Stimulated activated CD4-positive, alpha-beta T cell treated with anti-CD3 and anti-CD28 coated beads, TNF-alpha, amount 100 ng/mL, for 4 hours (primary cell): ENCODE results near the gene PELI3.
A peak's percentile ranks its signal among the peaks of the same experiment; 100 is the strongest.

ENCODE experiments used
- DNase-seq, 3 experiments: peaks; one replicate each; pipeline ENCODE4 v3.0.0-alpha.2; 2020; ENCODE audit warnings: low read depth in 3 of 3

Gene PELI3

DNA sequence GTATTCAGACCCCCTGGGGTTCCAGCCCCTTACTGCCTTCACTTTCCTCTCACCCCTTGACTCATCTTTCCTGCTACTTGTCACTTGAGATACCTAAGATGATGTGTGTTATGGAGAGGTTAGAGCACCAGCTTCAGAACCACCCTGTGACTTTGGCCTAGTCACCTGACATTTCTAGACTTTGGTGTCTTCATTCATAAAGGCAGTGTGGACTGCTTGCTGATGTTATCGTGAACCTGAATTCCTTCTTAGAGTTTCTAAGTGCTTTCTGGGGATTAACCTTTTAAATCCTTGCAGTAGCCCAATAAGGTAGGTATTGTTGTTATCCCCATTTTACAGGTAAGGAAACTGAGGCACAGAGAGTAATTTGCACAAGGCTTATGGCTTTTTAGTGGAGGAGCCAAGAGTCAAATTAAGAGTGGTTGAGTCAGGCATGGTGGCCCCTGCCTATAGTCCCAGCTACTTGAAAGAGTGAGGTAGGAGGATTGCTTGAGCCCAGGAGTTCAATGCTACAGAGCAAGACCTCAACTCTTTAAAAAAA lies 38.6 kb downstream of the PELI3 start:
- no peak for DNase-seq

DNA sequence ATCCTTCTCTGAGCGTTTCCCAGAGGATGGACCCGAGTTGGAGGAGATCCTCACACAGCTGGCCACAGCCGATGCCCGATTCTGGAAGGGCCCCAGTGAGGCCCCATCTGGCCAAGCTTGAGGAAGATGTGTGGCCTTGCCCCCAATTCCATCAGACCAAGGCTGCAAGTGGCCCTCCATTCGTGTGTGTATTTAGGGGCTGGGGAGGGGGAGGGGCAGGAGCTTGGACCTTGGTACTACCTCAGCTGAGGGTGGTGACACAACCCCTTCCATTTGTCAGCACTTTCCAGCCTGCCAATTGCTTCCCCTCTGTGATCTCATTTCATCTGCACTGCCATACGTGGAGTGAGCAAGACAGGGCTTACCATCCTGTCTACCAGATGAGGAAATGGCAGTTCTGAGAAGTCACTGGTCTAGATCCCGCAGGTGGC lies 42.4 kb downstream of the PELI3 start:
- no peak for DNase-seq

DNA sequence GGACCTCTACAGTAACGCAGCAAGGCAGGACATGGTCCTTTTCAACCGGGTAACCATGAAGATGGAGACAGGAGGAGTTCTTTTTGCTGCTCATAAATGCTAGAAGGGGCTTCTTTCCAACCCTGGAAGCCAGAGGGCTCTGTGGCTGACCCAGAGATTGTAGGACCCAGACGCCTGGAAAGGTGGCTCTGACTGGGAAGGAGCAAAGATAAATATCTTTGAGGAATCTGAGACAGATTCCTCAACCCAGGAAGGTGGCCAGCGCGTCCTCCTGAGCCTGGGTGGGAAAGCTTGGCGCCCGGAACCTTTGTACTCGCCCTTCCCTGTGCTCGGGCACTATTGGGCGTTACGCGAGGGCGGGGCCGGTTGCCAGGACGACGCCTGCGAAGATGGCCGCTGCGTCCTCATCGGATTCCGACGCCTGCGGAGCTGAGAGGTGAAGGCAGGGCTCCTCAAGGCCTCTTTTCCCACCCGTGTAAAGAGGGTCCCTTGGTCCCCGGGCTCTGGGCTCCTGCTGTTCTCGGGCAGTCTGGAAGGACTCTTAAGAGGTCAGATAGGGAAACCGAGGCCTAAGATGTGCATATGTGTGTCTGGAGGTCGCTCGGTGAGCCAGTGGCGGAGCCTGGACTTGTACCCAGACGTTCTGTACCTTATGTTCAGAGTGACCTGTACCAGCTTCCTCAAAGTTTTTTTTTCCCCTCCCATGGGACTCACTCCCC lies 43.7 kb downstream of the PELI3 start, which contains the start of gene BBS1:
BBS1 (plus strand) TSS at position 365 of the 719 bp plus-strand sequence; CDS start at position 390, 25 bp downstream.
- peak; percentile 68 to 80 (median 69) for DNase-seq

DNA sequence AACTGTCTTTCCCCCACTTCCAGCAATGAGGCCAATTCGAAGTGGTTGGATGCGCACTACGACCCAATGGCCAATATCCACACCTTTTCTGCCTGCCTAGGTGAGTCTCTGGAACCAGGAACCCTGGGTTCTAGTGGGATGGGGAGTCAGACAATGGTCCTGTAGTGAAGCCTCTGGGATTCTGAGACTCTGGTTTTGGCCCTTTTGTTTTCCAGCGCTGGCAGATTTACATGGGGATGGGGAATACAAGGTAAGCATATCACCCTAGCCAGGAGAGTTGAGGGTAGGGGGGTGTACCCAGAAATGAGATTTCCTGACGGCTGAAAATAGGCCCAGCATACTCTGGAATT lies 44.3 kb downstream of the PELI3 start:
- no peak for DNase-seq

DNA sequence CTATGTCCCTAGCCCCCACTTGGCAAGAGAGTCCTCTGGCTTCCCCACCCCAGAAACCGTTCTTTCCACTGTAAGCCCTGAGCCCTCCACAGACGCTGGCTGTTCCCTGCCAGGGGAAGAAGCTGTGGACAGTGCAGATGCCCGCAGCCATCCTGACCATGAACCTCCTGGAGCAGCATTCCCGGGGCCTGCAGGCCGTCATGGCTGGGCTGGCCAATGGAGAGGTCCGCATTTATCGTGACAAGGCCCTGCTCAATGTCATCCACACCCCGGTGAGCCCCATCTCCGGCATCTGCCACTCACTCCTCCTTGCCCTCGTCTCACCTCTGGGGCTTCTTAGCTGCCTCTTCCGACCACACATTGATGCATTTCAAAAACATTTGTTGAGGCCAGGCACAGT lies 56.9 kb downstream of the PELI3 start:
- no peak for DNase-seq

DNA sequence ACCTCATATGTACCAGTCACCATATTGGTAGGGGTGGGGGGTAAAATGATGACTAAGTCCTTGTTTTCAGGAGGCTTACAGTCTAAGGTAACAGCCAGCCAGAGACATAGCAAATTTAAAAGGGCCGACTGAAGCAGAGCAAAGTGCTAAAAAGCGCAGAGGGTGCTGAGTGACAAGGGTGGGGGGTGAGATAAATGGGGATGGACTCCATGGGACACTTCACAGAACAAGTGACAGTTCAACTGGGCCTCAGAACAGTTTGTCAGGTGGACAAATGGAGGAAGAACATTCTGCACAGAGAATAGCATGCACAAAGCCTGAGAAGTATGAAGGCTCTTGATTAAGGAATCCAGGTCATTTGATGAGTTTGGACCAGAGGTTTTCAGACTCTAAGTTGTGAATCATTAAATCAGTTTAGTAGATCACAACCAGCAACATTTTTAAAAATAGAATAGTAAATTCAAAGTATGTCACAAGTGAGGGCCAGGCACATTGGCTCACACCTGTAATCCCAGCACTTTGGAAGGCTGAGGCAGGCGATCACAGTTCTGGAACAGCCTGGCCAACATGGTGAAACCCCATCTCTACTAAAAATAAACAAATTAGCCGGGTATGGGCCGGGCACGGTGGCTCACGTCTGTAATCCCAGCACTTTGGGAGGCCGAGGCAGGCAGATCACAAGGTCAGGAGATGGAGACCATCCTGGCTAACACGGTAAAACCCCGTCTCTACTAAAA lies 57.8 kb downstream of the PELI3 start:
- DNase-seq, result no peak
